ENCODE measurements around the gene USP34.
"Not testable (repeated sequence)": the region's sequence is repeated elsewhere in the genome, so short reads cannot be mapped to it uniquely, and the experiment has no call there.

Gene USP34

GRCh38 chr2:61178603-61179545, 292.0 kb downstream of the USP34 start:
- no peak for DNase-seq

- DNase-seq, result no peak
These were observed 292.9 kb downstream of the USP34 start for GRCh38 chr2:61177727-61178549.

GRCh38 chr2:61176755-61177726, 293.8 kb downstream of the USP34 start:
- peak; percentile 92 for DNase-seq

- no peak for DNase-seq
These were observed 295.9 kb downstream of the USP34 start for GRCh38 chr2:61175036-61175435.

GRCh38 chr2:61173116-61173515, 297.8 kb downstream of the USP34 start:
- no peak for DNase-seq

- no peak for DNase-seq
These were observed 298.2 kb downstream of the USP34 start for GRCh38 chr2:61172671-61173070.

GRCh38 chr2:61167579-61167978, 303.3 kb downstream of the USP34 start:
- no peak for DNase-seq

GRCh38 chr2:61165946-61166345, 304.9 kb downstream of the USP34 start:
- DNase-seq, result no peak

- not testable (repeated sequence) for DNase-seq
These were observed 305.8 kb downstream of the USP34 start for GRCh38 chr2:61165082-61165481.

- DNase-seq, result no peak
These were observed 308.2 kb downstream of the USP34 start for GRCh38 chr2:61162721-61163120.

GRCh38 chr2:61161888-61162287, 309.0 kb downstream of the USP34 start, which contains the start of gene C2orf74:
Gene C2orf74 (plus strand): TSS chr2:61162188. CDS start chr2:61162515, 327 bp downstream.
- DNase-seq, result no peak

- DNase-seq, result no peak
These were observed 312.4 kb downstream of the USP34 start for GRCh38 chr2:61158356-61158955.

- DNase-seq, result no peak
These were observed 313.4 kb downstream of the USP34 start for GRCh38 chr2:61157371-61158003.

GRCh38 chr2:61151436-61151835, 319.5 kb downstream of the USP34 start:
- DNase-seq, result peak; percentile 24

- no peak for DNase-seq
These were observed 321.8 kb downstream of the USP34 start for GRCh38 chr2:61149074-61149473.

- DNase-seq, result not testable (repeated sequence)
These were observed 322.8 kb downstream of the USP34 start for GRCh38 chr2:61148091-61148490.

- no peak for DNase-seq
These were observed 324.9 kb downstream of the USP34 start for GRCh38 chr2:61145990-61146389.

GRCh38 chr2:61144697-61145268, 326.1 kb downstream of the USP34 start:
- peak; percentile 98 for DNase-seq

- DNase-seq, result no peak
These were observed 329.7 kb downstream of the USP34 start for GRCh38 chr2:61141151-61141550.

GRCh38 chr2:61138859-61139258, 332.0 kb downstream of the USP34 start:
- DNase-seq, result no peak
